ENCODE data around the gene ME3. TPM values are rescaled to one million over a fixed set of nuclear protein-coding genes. Genes with fewer than 3 reads are reported as not detected.
"Not testable (repeated sequence)": the region's sequence is repeated elsewhere in the genome, so short reads cannot be mapped to it uniquely, and the experiment has no call there.

The ME3 gene
- polyA plus RNA-seq, 3 donors from 2014 or later, result 1.3 to 3.7 TPM; not detected in 1

- no peak for DNase-seq
Observed at GRCh38 chr11:86576946-86577624, 95.3 kb downstream of the ME3 start.

GRCh38 chr11:86575927-86576326 is 96.5 kb downstream of the ME3 start:
- Mint-ChIP-seq H3K4me1 (peaks cover 2 to 11% of the 10 kb centered on the region in 2 donors), H3K36me3 (peaks cover 0 to 10% (median 3%) of the 10 kb centered on the region in 3 donors), H3K27ac (peak overlapping the region in 2 of 6 donors; percentile 4 to 27), H3K9me3 (peaks cover 0 to 2% (median 0%) of the 10 kb centered on the region in 6 donors), H3K27me3 (ENCODE audit: low read depth in 3 of 3) (peaks cover 2 to 8% (median 2%) of the 10 kb centered on the region in 3 donors), H3K4me3 (no peak overlapping the region)
- DNase-seq, result no peak

More at GRCh38 chr11:86576946-86577624, 95.3 kb downstream of the ME3 start:
- peaks cover 0 to 10% (median 3%) of the 10 kb centered on the region in 3 donors for H3K36me3 Mint-ChIP-seq
- peaks cover 2 to 8% (median 2%) of the 10 kb centered on the region in 3 donors for H3K27me3 Mint-ChIP-seq (ENCODE audit: low read depth in 3 of 3)
- peaks cover 2 to 11% of the 10 kb centered on the region in 2 donors for H3K4me1 Mint-ChIP-seq
- no peaks in the 10 kb centered on the region for H3K9me3 Mint-ChIP-seq
- H3K4me3 Mint-ChIP-seq, result no peak overlapping the region
- H3K27ac Mint-ChIP-seq, result peak overlapping the region in 1 of 6 donors; percentile 32

GRCh38 chr11:86575208-86575855 is 97.1 kb downstream of the ME3 start:
- Mint-ChIP-seq H3K4me3 (no peak overlapping the region), H3K27ac (no peak overlapping the region), H3K4me1 (peaks cover 2 to 11% of the 10 kb centered on the region in 2 donors), H3K9me3 (peaks cover 0 to 2% (median 0%) of the 10 kb centered on the region in 6 donors), H3K27me3 (ENCODE audit: low read depth in 3 of 3) (peaks cover 2 to 9% (median 2%) of the 10 kb centered on the region in 3 donors), H3K36me3 (peaks cover 0 to 10% (median 3%) of the 10 kb centered on the region in 3 donors)
- no peak for DNase-seq

- Mint-ChIP-seq H3K9me3 (peaks cover 0 to 2% (median 0%) of the 10 kb centered on the region in 6 donors), H3K4me1 (peaks cover 2 to 11% of the 10 kb centered on the region in 2 donors), H3K27ac (no peak overlapping the region), H3K4me3 (no peak overlapping the region), H3K36me3 (peaks cover 0 to 10% (median 3%) of the 10 kb centered on the region in 3 donors), H3K27me3 (ENCODE audit: low read depth in 3 of 3) (peaks cover 2 to 12% (median 2%) of the 10 kb centered on the region in 3 donors)
- DNase-seq, result no peak
Observed at GRCh38 chr11:86574493-86575207, 97.8 kb downstream of the ME3 start.

- Mint-ChIP-seq H3K27me3 (ENCODE audit: low read depth in 3 of 3) (peaks cover 1 to 9% (median 2%) of the 10 kb centered on the region in 3 donors), H3K27ac (peak overlapping the region in 1 of 6 donors; percentile 32), H3K4me1 (peaks cover 2 to 11% of the 10 kb centered on the region in 2 donors), H3K36me3 (peaks cover 0 to 6% (median under 1%) of the 10 kb centered on the region in 3 donors), H3K4me3 (no peak overlapping the region), H3K9me3 (peaks cover 0 to 2% (median 0%) of the 10 kb centered on the region in 6 donors)
- DNase-seq, result peak in 1 of 3 donors; percentile 9
Observed at GRCh38 chr11:86571273-86571948, 101.0 kb downstream of the ME3 start.

GRCh38 chr11:86570451-86570850 is 102.0 kb downstream of the ME3 start:
- peaks cover 0 to 2% (median 0%) of the 10 kb centered on the region in 6 donors for H3K9me3 Mint-ChIP-seq
- no peak overlapping the region for H3K27ac Mint-ChIP-seq
- no peak for DNase-seq
- peaks cover 2 to 11% of the 10 kb centered on the region in 2 donors for H3K4me1 Mint-ChIP-seq
- peaks cover 1 to 9% (median 2%) of the 10 kb centered on the region in 3 donors for H3K27me3 Mint-ChIP-seq (ENCODE audit: low read depth in 3 of 3)
- H3K4me3 Mint-ChIP-seq, result no peak overlapping the region
- no peaks in the 10 kb centered on the region for H3K36me3 Mint-ChIP-seq

GRCh38 chr11:86570020-86570419 is 102.4 kb downstream of the ME3 start:
- Mint-ChIP-seq H3K9me3 (peaks cover 0 to 2% (median 0%) of the 10 kb centered on the region in 6 donors), H3K36me3 (no peaks in the 10 kb centered on the region), H3K27me3 (ENCODE audit: low read depth in 3 of 3) (peaks cover 1 to 9% (median 2%) of the 10 kb centered on the region in 3 donors), H3K4me3 (no peak overlapping the region), H3K4me1 (peaks cover 2 to 11% of the 10 kb centered on the region in 2 donors), H3K27ac (no peak overlapping the region)
- DNase-seq, result no peak

- H3K27ac Mint-ChIP-seq, result no peak overlapping the region
- peaks cover 2 to 7% (median 4%) of the 10 kb centered on the region in 3 donors for H3K27me3 Mint-ChIP-seq (ENCODE audit: low read depth in 3 of 3)
Observed at GRCh38 chr11:86569109-86569508, 103.3 kb downstream of the ME3 start.

GRCh38 chr11:86565801-86566312 is 106.6 kb downstream of the ME3 start:
- Mint-ChIP-seq H3K36me3 (peaks cover 0 to 13% (median 4%) of the 10 kb centered on the region in 3 donors), H3K9me3 (peaks cover 0 to 6% (median 5%) of the 10 kb centered on the region in 6 donors), H3K27ac (no peak overlapping the region), H3K27me3 (ENCODE audit: low read depth in 3 of 3) (peaks cover 1 to 9% (median 5%) of the 10 kb centered on the region in 3 donors), H3K4me3 (no peak overlapping the region), H3K4me1 (no peaks in the 10 kb centered on the region)
- no peak for DNase-seq

More at GRCh38 chr11:86569109-86569508, 103.3 kb downstream of the ME3 start:
- Mint-ChIP-seq H3K9me3 (peaks cover 0 to 2% (median 0%) of the 10 kb centered on the region in 6 donors), H3K4me1 (peaks cover 0 to 9% of the 10 kb centered on the region in 2 donors), H3K4me3 (no peak overlapping the region), H3K36me3 (peaks cover 0 to 5% (median 0%) of the 10 kb centered on the region in 3 donors)
- DNase-seq, result no peak

GRCh38 chr11:86565388-86565787 is 107.0 kb downstream of the ME3 start:
- no peak for DNase-seq
- peaks cover 1 to 11% (median 4%) of the 10 kb centered on the region in 3 donors for H3K27me3 Mint-ChIP-seq (ENCODE audit: low read depth in 3 of 3)
- peaks cover 0 to 13% (median 4%) of the 10 kb centered on the region in 3 donors for H3K36me3 Mint-ChIP-seq
- peaks cover 0 to 6% (median 5%) of the 10 kb centered on the region in 6 donors for H3K9me3 Mint-ChIP-seq
- no peaks in the 10 kb centered on the region for H3K4me1 Mint-ChIP-seq
- H3K4me3 Mint-ChIP-seq, result no peak overlapping the region
- no peak overlapping the region for H3K27ac Mint-ChIP-seq

GRCh38 chr11:86562842-86563241 is 109.6 kb downstream of the ME3 start:
- DNase-seq, H3K9me3 Mint-ChIP-seq, H3K27ac Mint-ChIP-seq, H3K4me3 Mint-ChIP-seq, H3K4me1 Mint-ChIP-seq: not testable (repeated sequence)
- Mint-ChIP-seq H3K27me3 (ENCODE audit: low read depth in 3 of 3) (peaks cover 0 to 10% (median 1%) of the 10 kb centered on the region in 3 donors), H3K36me3 (peaks cover 0 to 17% (median 4%) of the 10 kb centered on the region in 3 donors)

GRCh38 chr11:86559311-86559945 is 113.0 kb downstream of the ME3 start:
- no peak overlapping the region for H3K4me3 Mint-ChIP-seq
- DNase-seq, result no peak
- peaks cover 0 to 6% (median 5%) of the 10 kb centered on the region in 6 donors for H3K9me3 Mint-ChIP-seq
- H3K27ac Mint-ChIP-seq, result peak overlapping the region in 1 of 6 donors; percentile 25
- peaks cover 5 to 21% (median 8%) of the 10 kb centered on the region in 3 donors for H3K36me3 Mint-ChIP-seq
- peaks cover 4 to 7% (median 7%) of the 10 kb centered on the region in 3 donors for H3K27me3 Mint-ChIP-seq (ENCODE audit: low read depth in 3 of 3)
- no peaks in the 10 kb centered on the region for H3K4me1 Mint-ChIP-seq
